BLaER1 treated with 17β-estradiol and CSF1 and Interleukin-3, amounts not matched to agents 10 nM and 100 nM (cell line): ENCODE data around the gene MT1A.
A peak's percentile ranks its signal among the peaks of the same experiment; 100 is the strongest.

ENCODE experiments used
- H3K27ac ChIP-seq, 11 experiments: shearing (Covaris generic); formaldehyde crosslinking; 2 replicates each; pipeline ENCODE4 v1.8.1; 2022
- H3K27me3 ChIP-seq, 11 experiments: shearing (Covaris generic); formaldehyde crosslinking; 2 replicates each; pipeline ENCODE4 v1.8.1; 2022
- H3K36me3 ChIP-seq, 11 experiments: shearing (Covaris generic); formaldehyde crosslinking; 2 replicates each; pipeline ENCODE4 v1.8.1; 2022
- H3K4me1 ChIP-seq, 10 experiments: shearing (Covaris generic); formaldehyde crosslinking; 2 replicates each; pipeline ENCODE4 v1.8.1; 2022
- H3K4me2 ChIP-seq, 11 experiments: shearing (Covaris generic); formaldehyde crosslinking; 2 replicates each; pipeline ENCODE4 v1.8.1; 2022
- H3K4me3 ChIP-seq, 10 experiments: shearing (Covaris generic); formaldehyde crosslinking; 2 replicates each; pipeline ENCODE4 v1.8.1; 2022
- H3K9ac ChIP-seq, 11 experiments: shearing (Covaris generic); formaldehyde crosslinking; 2 replicates each; pipeline ENCODE4 v1.8.1; 2022
- H3K9me3 ChIP-seq, 11 experiments: shearing (Covaris generic); formaldehyde crosslinking; replicated peaks in 1 of 11; 2 replicates each; pipeline ENCODE4 v1.8.1; 2022
- H4K20me1 ChIP-seq, 11 experiments: shearing (Covaris generic); formaldehyde crosslinking; 2 replicates each; pipeline ENCODE4 v1.8.1; 2022
- Cebpa-rat ChIP-seq, 11 experiments: shearing (Covaris generic); IDR thresholded peaks; 2 replicates each; pipeline ENCODE4 v1.8.1; 2022

Gene MT1A

DNA sequence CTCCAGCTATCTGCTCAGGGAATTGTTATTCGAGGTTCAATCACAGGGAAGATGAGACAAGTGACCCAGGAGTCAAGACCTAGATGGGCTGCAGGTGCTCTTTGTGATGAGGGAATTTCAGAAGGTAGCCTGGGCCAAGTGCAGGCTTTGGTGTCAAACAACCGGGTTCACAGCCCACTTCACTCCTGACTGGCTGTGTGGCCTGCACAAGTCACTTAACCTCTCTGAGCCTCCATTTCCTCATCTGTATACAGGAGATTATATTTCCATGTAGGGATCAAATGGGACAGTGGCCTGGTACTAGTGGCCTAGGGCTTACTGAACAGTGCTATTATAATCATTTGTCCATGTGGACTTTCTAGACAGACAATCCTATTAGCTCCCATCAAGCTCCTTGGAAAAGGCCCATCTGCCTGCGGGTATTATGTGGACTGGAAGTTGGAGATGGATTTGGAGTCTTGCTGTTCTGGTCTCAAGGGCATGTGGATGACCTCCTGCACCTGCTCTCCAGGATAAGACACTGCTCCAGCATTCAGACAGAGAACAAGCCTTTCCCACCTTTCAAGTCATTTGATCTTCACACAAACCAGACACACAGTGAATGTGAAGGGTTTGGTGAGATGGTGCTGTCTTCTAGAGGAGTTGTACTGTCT, 40.7 kb downstream of the MT1A start:
- Histone ChIP-seq H3K4me1 (peaks cover 37 to 64% (median 56%) of the 10 kb centered on the region in 10 experiments), H4K20me1 (peaks cover 0 to 12% (median 0%) of the 10 kb centered on the region in 11 experiments; a peak in 4 of 22 replicates), H3K9me3 (no peaks in the 10 kb centered on the region), H3K9ac (no peak overlapping the region), H3K27ac (no peak overlapping the region), H3K36me3 (no peaks in the 10 kb centered on the region; a peak in 1 of 22 replicates), H3K4me2 (no peak overlapping the region), H3K4me3 (no peak overlapping the region), H3K27me3 (peaks cover 27 to 35% (median 31%) of the 10 kb centered on the region in 11 experiments)
- no peak for TF ChIP-seq Cebpa-rat (IDR thresholded peaks at IDR 0.05)

DNA sequence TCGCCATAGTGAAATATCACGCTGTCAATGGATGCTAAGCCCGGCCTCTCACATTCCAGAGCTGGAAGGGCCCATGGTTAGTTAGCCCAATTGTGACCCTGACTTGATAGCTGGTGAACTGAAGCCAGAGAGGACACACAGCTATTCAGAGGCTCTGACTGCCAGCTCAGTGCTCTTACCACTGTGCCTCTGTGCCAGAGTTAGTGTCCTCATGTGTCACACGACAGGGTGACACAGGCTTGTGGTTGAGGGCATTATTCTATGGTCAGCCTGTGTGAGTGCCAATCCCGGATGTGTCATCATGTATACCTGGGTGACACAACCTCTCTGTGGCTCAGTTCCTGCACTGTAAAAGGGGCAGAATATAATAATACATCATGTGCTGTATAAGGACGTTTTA, 41.4 kb downstream of the MT1A start:
- no peak overlapping the region for H3K4me3 ChIP-seq
- peaks cover 43 to 66% (median 59%) of the 10 kb centered on the region in 10 experiments for H3K4me1 ChIP-seq
- H3K9ac ChIP-seq: no peak overlapping the region
- H3K27ac ChIP-seq: no peak overlapping the region
- H3K27me3 ChIP-seq: peaks cover 26 to 33% (median 28%) of the 10 kb centered on the region in 11 experiments
- H4K20me1 ChIP-seq: peaks cover 0 to 12% (median 0%) of the 10 kb centered on the region in 11 experiments; a peak in 4 of 22 replicates
- H3K4me2 ChIP-seq: no peak overlapping the region
- no peaks in the 10 kb centered on the region; a peak in 1 of 22 replicates for H3K36me3 ChIP-seq
- no peaks in the 10 kb centered on the region for H3K9me3 ChIP-seq
- no peak for TF ChIP-seq Cebpa-rat (IDR thresholded peaks at IDR 0.05)

DNA sequence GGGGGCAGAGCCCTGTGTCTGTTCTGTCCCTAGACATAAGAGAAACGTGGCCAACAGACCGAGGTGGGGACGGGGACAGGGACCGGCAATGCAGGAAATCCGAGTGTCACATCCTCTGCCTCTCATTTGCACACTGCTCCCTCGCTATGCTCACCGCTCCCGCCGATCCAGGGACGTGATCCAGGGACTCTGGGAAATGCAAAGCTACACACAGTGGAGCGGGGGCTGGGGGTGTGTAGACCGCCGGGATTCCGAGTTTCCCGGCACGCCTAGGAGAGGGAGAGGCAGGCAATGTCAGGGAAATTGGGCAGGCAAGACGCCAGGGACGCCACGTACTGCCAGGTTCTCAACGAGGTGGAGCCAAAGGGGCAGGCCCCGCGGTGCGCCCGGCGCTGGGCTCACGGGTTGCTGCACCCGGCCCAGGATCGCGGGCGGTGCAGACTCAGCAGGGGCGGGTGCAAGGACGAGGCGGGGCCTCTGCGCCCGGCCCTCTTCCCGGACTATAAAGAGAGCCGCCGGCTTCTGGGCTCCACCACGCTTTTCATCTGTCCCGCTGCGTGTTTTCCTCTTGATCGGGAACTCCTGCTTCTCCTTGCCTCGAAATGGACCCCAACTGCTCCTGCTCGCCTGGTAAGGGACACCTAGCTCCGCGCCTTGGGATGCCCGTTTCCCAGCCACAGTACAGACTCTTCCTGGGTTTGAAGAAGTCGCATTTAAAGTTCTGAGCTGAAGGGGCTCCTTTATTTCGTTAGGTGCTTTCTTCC, 43.7 kb downstream of the MT1A start, which contains the start of gene MT1X:
Gene MT1X (plus strand): TSS at position 532 of the 764 bp plus-strand sequence. CDS start 71 bp downstream, at position 603.
- peak within 1 kb of the TSS; percentile 90 to 99 (median 96) for H3K4me2 ChIP-seq
- peak within 1 kb of the TSS; percentile 30 to 89 (median 80); a peak in 21 of 22 replicates for H3K27ac ChIP-seq
- H3K27me3 ChIP-seq: peaks cover 3 to 10% (median 5%) of the 10 kb centered on the region in 11 experiments; a peak in 21 of 22 replicates
- H3K36me3 ChIP-seq: peaks cover 0 to 12% (median 3%) of the 10 kb centered on the region in 11 experiments; a peak in 4 of 22 replicates
- H3K9ac ChIP-seq: peak within 1 kb of the TSS; percentile 75 to 92 (median 81)
- peaks cover 0 to 12% (median 0%) of the 10 kb centered on the region in 11 experiments; a peak in 4 of 22 replicates for H4K20me1 ChIP-seq
- no peak for TF ChIP-seq Cebpa-rat (IDR thresholded peaks at IDR 0.05)
- peaks cover 32 to 60% (median 53%) of the 10 kb centered on the region in 10 experiments for H3K4me1 ChIP-seq
- H3K9me3 ChIP-seq: peaks cover 9 to 13% (median 11%) of the 10 kb centered on the region in 11 experiments; a peak in 21 of 22 replicates
- peak within 1 kb of the TSS; percentile 55 to 78 (median 71) for H3K4me3 ChIP-seq

DNA sequence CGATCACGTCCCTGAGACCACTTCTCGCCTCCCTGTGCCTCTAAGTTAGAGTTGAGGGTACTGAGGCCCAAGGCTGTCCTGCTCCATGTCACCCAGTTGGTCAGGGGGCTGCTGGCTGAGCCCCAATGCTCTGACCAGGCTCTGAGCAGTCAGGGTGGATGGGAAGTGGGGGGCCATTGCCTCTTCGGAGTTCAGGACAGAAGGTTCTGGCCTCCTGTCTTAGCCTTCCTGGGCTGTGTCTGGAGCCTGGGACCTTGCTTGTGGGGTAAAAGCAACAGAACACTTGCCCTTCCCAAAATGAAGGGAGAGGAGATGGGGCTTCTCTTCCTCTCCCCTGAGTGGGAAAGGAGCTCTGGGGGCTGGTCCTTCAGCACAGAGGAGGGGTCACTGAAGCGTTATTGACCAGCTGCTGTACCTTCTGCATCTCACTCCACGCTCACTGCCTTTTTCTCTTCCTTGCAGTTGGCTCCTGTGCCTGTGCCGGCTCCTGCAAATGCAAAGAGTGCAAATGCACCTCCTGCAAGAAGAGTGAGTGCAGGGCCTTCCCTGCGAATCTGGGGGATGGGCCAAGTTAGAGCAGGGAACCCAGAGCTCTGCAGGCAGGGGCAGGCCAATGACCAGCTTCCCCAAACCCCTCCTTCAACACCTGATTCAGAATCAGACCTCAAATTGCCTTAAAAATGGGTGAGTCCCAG, 44.4 kb downstream of the MT1A start:
- Histone ChIP-seq H3K27me3 (peaks cover 0 to 3% (median 0%) of the 10 kb centered on the region in 11 experiments; a peak in 1 of 22 replicates), H3K4me2 (peak overlapping the region; percentile 90 to 99 (median 96)), H3K4me1 (peaks cover 32 to 60% (median 52%) of the 10 kb centered on the region in 10 experiments), H3K9me3 (peaks cover 10 to 16% (median 14%) of the 10 kb centered on the region in 11 experiments; a peak in 21 of 22 replicates), H3K27ac (peak overlapping the region; percentile 30 to 89 (median 80); a peak in 20 of 22 replicates), H3K36me3 (peaks cover 0 to 14% (median 3%) of the 10 kb centered on the region in 11 experiments; a peak in 4 of 22 replicates), H3K9ac (peak overlapping the region; percentile 75 to 92 (median 81)), H4K20me1 (peaks cover 0 to 12% (median 0%) of the 10 kb centered on the region in 11 experiments; a peak in 4 of 22 replicates), H3K4me3 (peak overlapping the region; percentile 55 to 78 (median 71))
- TF ChIP-seq Cebpa-rat (IDR thresholded peaks at IDR 0.05): no peak

DNA sequence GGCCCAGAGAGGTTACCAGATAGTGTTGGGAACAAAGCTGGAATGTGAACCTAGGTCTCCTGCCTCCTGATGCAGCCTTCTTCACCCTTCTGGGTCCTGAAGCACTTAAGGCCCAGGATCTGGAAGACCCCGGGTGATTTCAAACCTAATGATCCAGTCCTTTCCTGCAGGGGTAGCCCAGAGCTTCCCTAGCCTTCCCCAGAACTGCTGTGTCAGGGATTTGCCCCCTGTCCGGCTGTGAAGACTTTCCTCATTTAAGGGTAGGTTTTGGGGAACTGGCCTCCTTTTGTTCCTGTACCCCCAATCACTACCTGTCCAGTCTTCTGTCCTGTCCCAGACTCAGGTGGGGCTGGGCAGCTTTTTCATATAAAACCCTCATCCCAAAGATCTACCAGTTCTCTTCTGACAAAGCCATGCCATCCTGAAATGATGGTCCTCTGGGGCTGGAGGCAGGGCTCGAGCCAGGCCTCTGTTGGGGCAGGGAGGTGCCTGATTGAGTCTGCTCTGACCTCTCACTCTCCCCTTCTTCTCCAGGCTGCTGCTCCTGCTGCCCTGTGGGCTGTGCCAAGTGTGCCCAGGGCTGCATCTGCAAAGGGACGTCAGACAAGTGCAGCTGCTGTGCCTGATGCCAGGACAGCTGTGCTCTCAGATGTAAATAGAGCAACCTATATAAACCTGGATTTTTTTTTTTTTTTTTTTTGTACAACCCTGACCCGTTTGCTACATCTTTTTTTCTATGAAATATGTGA, 45.1 kb downstream of the MT1A start:
- Histone ChIP-seq H4K20me1 (peaks cover 0 to 12% (median 0%) of the 10 kb centered on the region in 11 experiments; a peak in 4 of 22 replicates), H3K9me3 (peaks cover 10 to 16% (median 14%) of the 10 kb centered on the region in 11 experiments; a peak in 21 of 22 replicates), H3K36me3 (peaks cover 0 to 14% (median 3%) of the 10 kb centered on the region in 11 experiments; a peak in 4 of 22 replicates), H3K4me3 (peak overlapping the region; percentile 55 to 78 (median 71); a peak in 19 of 20 replicates), H3K27me3 (no peaks in the 10 kb centered on the region; a peak in 1 of 22 replicates), H3K4me2 (peak overlapping the region; percentile 90 to 99 (median 96)), H3K27ac (peak overlapping the region in 6 of 11 experiments; percentile 2 to 89 (median 82); a peak in 10 of 22 replicates), H3K4me1 (peaks cover 32 to 68% (median 58%) of the 10 kb centered on the region in 10 experiments), H3K9ac (peak overlapping the region in 10 of 11 experiments; percentile 75 to 92 (median 82); a peak in 18 of 22 replicates)
- TF ChIP-seq Cebpa-rat (IDR thresholded peaks at IDR 0.05): no peak

DNA sequence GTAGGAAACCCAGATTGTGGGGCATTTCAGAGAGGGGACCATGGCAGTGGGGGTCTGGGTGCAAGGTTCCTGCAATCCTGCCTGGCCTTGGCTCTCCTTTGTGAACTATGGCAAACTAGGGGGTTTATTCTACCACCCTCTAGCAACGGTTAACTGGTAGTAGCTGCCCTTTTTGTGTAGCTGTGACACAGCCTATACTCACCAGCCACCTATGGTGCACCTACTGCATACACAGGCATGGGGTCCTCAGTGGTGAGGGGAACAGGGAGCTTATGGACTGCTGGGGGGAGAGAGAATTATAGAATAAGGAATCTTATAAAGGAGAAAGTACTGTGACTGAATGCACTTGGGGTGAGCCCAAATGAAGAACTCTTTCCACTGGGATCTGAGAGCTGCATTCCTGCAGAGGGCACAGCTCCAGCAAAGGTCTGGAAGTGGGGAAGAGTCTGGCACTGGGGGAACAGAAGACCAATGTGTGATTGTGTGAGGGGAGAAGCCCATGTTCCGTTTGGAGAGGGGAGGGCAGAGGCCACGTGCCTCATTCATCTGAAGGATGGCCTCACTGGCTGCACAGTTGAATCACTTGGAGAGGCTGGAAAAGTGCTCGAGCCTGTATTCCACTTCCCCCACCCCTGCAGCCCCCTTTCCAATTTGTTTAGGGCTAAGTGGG, 45.9 kb downstream of the MT1A start:
- Histone ChIP-seq H4K20me1 (peaks cover 0 to 12% (median 0%) of the 10 kb centered on the region in 11 experiments; a peak in 4 of 22 replicates), H3K4me3 (peak overlapping the region in 5 of 10 experiments; percentile 67 to 78 (median 74); a peak in 9 of 20 replicates), H3K36me3 (peaks cover 0 to 14% (median 3%) of the 10 kb centered on the region in 11 experiments; a peak in 4 of 22 replicates), H3K9me3 (peaks cover 10 to 16% (median 14%) of the 10 kb centered on the region in 11 experiments; a peak in 21 of 22 replicates), H3K4me1 (peaks cover 32 to 76% (median 66%) of the 10 kb centered on the region in 10 experiments), H3K27me3 (no peaks in the 10 kb centered on the region; a peak in 1 of 22 replicates), H3K27ac (peak overlapping the region in 6 of 11 experiments; percentile 46 to 84 (median 79); a peak in 12 of 22 replicates), H3K9ac (peak overlapping the region in 7 of 11 experiments; percentile 20 to 92 (median 87); a peak in 12 of 22 replicates), H3K4me2 (peak overlapping the region; percentile 90 to 99 (median 96))
- no peak for TF ChIP-seq Cebpa-rat (IDR thresholded peaks at IDR 0.05)
